ENCODE results near the gene CDK5RAP3. TPM values are rescaled to one million over a fixed set of nuclear protein-coding genes. Genes with fewer than 3 reads are reported as not detected.

The CDK5RAP3 gene
- total and polyA plus RNA-seq, 2 donors (not counting 3 experiments of a cell fraction or from before 2014, with no cell fraction given), result 109 to 139 TPM

- no peak overlapping the region for H2AFZ ChIP-seq (ENCODE audit: low read depth, low read length)
- TF ChIP-seq EZH2 (IDR thresholded peaks at IDR 0.05; ENCODE audit: borderline replicate concordance, low read depth, low read length, severe bottlenecking) (no peak), FOS (IDR thresholded peaks at IDR 0.05; ENCODE audit: borderline replicate concordance, insufficient read depth, low read length) (no peak), POLR2A (IDR thresholded peaks at IDR 0.05; ENCODE audit: low read depth, low read length) (no peak), MAX (IDR thresholded peaks at IDR 0.05; ENCODE audit: insufficient read depth, insufficient read length) (no peak), CTCF (IDR thresholded peaks at IDR 0.05; ENCODE audit: extremely low read depth in 1 of 2, insufficient read depth in 1 of 2, low read depth in 1 of 2, low read length in 2 of 2) (no peak), POLR2AphosphoS5 (IDR thresholded peaks at IDR 0.05; ENCODE audit: insufficient read depth, low read depth, low read length) (no peak), MYC (IDR thresholded peaks at IDR 0.05; ENCODE audit: low read depth, low read length) (no peak), GATA2 (IDR thresholded peaks at IDR 0.05; ENCODE audit: insufficient read depth, insufficient read length, low read depth, low read length) (no peak), JUN (IDR thresholded peaks at IDR 0.05; ENCODE audit: borderline replicate concordance, insufficient read depth, insufficient read length, low read depth) (no peak)
- BruUV-seq (replicated peaks), result no TSS peak
- intact Hi-C loops (cut with micrococcal nuclease), result no loop called here
- peaks cover 0 to 24% of the 10 kb centered on the region in 2 experiments for H3K36me3 ChIP-seq (ENCODE audit: control insufficient read depth in 2 of 2, extremely low read depth in 1 of 2, insufficient read depth in 2 of 2, low read length in 2 of 2)
- no peaks in the 10 kb centered on the region for H3K27me3 ChIP-seq (ENCODE audit: control insufficient read depth in 2 of 2, insufficient read depth in 2 of 2, low read length in 2 of 2)
- POLR2A ChIA-PET, result no interaction called here
- dilution Hi-C loops (cut with MboI; ENCODE audit: extremely low pct_ligation_motif_present, low sequenced_read_pairs), result no loop called here
- H3K4me3 ChIP-seq (replicated peaks in 1 of 3; ENCODE audit: insufficient read depth in 1 of 3, low read depth in 1 of 3, low read length in 3 of 3), result no peak overlapping the region
- H3K79me2 ChIP-seq (ENCODE audit: control insufficient read depth, insufficient read depth, low read length), result no peaks in the 10 kb centered on the region
- no peak overlapping the region for H3K9ac ChIP-seq (replicated peaks; ENCODE audit: extremely low read depth, insufficient read depth, low read length)
- DNase-seq (ENCODE audit: low read depth, low spot score) (no peak), FAIRE-seq (no peak)
- CTCF ChIA-PET, result interaction anchor here (0.8 to 2.0 kb wide), 2 partner anchors 17 to 19 kb away, joined by 4 to 7 read pairs; no protein-coding TSS in a partner anchor
- no peak overlapping the region for H3K27ac ChIP-seq (ENCODE audit: insufficient read depth, low read depth, low read length)
- no peaks in the 10 kb centered on the region for H3K9me3 ChIP-seq (replicated peaks; ENCODE audit: control insufficient read depth, insufficient read depth, low read length)
- H3K4me2 ChIP-seq (ENCODE audit: insufficient read depth, low read length), result no peak overlapping the region
- no peaks in the 10 kb centered on the region for H3K9me1 ChIP-seq (replicated peaks; ENCODE audit: control insufficient read depth, extremely low read depth, insufficient read depth, low read length)
- H3K4me1 ChIP-seq (ENCODE audit: control insufficient read depth, extremely low read depth, insufficient read depth, low read length), result no peaks in the 10 kb centered on the region
- no peaks in the 10 kb centered on the region for H4K20me1 ChIP-seq (replicated peaks; ENCODE audit: control insufficient read depth, extremely low read depth, insufficient read depth, low read length)
Measured at GRCh38 chr17:47929218-47930000, 41.5 kb upstream of the CDK5RAP3 start.
